ENCODE measurements around the gene CST7. TPM values are rescaled to one million over a fixed set of nuclear protein-coding genes. Genes with fewer than 3 reads are reported as not detected.

Gene CST7
- total and polyA plus RNA-seq, 2 donors (not counting 3 experiments of a cell fraction or from before 2014, with no cell fraction given): not detected

- DNase-seq (ENCODE audit: low read depth, low spot score) (peak; percentile 41), FAIRE-seq (no peak)
- Histone ChIP-seq H3K4me3 (replicated peaks in 1 of 3; ENCODE audit: insufficient read depth in 1 of 3, low read depth in 1 of 3, low read length in 3 of 3) (peak overlapping the region in 1 of 3 experiments; percentile 58), H3K27ac (ENCODE audit: insufficient read depth, low read depth, low read length) (peak overlapping the region; percentile 73), H3K4me1 (ENCODE audit: control insufficient read depth, extremely low read depth, insufficient read depth, low read length) (peaks cover 19% of the 10 kb centered on the region), H4K20me1 (replicated peaks; ENCODE audit: control insufficient read depth, extremely low read depth, insufficient read depth, low read length) (no peaks in the 10 kb centered on the region), H3K79me2 (ENCODE audit: control insufficient read depth, insufficient read depth, low read length) (peaks cover 19% of the 10 kb centered on the region), H3K27me3 (ENCODE audit: control insufficient read depth in 2 of 2, insufficient read depth in 2 of 2, low read length in 2 of 2) (peaks cover 0 to 10% of the 10 kb centered on the region in 2 experiments), H3K4me2 (ENCODE audit: insufficient read depth, low read length) (peak overlapping the region; percentile 76), H3K9me1 (replicated peaks; ENCODE audit: control insufficient read depth, extremely low read depth, insufficient read depth, low read length) (no peaks in the 10 kb centered on the region), H3K9ac (replicated peaks; ENCODE audit: extremely low read depth, insufficient read depth, low read length) (peak overlapping the region; percentile 74), H3K36me3 (ENCODE audit: control insufficient read depth in 2 of 2, extremely low read depth in 1 of 2, insufficient read depth in 2 of 2, low read length in 2 of 2) (no peaks in the 10 kb centered on the region), H3K9me3 (replicated peaks; ENCODE audit: control insufficient read depth, insufficient read depth, low read length) (no peaks in the 10 kb centered on the region), H2AFZ (ENCODE audit: low read depth, low read length) (peak overlapping the region; percentile 36)
- ChIA-PET CTCF (interaction anchor here (0.6 to 4.7 kb wide), 14 partner anchors 11 to 1056 kb away, joined by 3 to 96 read pairs (median 4); partner anchors contain the start of genes GINS1 and PYGB), POLR2A (no interaction called here)
- BruUV-seq (replicated peaks): no TSS peak
- intact Hi-C loops (cut with micrococcal nuclease) (loop anchor here (1.0 to 2.0 kb wide), 3 partner anchors 43 to 406 kb away; partner anchors contain the start of gene ABHD12), dilution Hi-C loops (cut with MboI; ENCODE audit: extremely low pct_ligation_motif_present, low sequenced_read_pairs) (no loop called here)
- no peak for TF ChIP-seq JUN (IDR thresholded peaks at IDR 0.05; ENCODE audit: borderline replicate concordance, insufficient read depth, insufficient read length, low read depth)
- TF ChIP-seq, protein P1, sequence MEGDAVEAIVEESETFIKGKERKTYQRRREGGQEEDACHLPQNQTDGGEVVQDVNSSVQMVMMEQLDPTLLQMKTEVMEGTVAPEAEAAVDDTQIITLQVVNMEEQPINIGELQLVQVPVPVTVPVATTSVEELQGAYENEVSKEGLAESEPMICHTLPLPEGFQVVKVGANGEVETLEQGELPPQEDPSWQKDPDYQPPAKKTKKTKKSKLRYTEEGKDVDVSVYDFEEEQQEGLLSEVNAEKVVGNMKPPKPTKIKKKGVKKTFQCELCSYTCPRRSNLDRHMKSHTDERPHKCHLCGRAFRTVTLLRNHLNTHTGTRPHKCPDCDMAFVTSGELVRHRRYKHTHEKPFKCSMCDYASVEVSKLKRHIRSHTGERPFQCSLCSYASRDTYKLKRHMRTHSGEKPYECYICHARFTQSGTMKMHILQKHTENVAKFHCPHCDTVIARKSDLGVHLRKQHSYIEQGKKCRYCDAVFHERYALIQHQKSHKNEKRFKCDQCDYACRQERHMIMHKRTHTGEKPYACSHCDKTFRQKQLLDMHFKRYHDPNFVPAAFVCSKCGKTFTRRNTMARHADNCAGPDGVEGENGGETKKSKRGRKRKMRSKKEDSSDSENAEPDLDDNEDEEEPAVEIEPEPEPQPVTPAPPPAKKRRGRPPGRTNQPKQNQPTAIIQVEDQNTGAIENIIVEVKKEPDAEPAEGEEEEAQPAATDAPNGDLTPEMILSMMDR (IDR thresholded peaks at IDR 0.05; ENCODE audit: extremely low read depth in 1 of 2, insufficient read depth in 1 of 2, low read depth in 1 of 2, low read length in 2 of 2): peak in 1 of 2 donors; percentile 1
These were observed 44.5 kb downstream of the CST7 start for GRCh38 chr20:24993337-24994185.

GRCh38 chr20:24994186-24994465 lies 45.1 kb downstream of the CST7 start:
- H3K4me3 ChIP-seq (replicated peaks in 1 of 3; ENCODE audit: insufficient read depth in 1 of 3, low read depth in 1 of 3, low read length in 3 of 3): no peak overlapping the region
- no peak overlapping the region for H3K4me2 ChIP-seq (ENCODE audit: insufficient read depth, low read length)
- no peak for TF ChIP-seq EZH2 (IDR thresholded peaks at IDR 0.05; ENCODE audit: borderline replicate concordance, low read depth, low read length, severe bottlenecking)
- TF ChIP-seq FOS (IDR thresholded peaks at IDR 0.05; ENCODE audit: borderline replicate concordance, insufficient read depth, low read length): no peak
- no peak for TF ChIP-seq GATA2 (IDR thresholded peaks at IDR 0.05; ENCODE audit: insufficient read depth, insufficient read length, low read depth, low read length)
- TF ChIP-seq JUN (IDR thresholded peaks at IDR 0.05; ENCODE audit: borderline replicate concordance, insufficient read depth, insufficient read length, low read depth): no peak
- no peak for TF ChIP-seq POLR2AphosphoS5 (IDR thresholded peaks at IDR 0.05; ENCODE audit: insufficient read depth, low read depth, low read length)
- TF ChIP-seq MYC (IDR thresholded peaks at IDR 0.05; ENCODE audit: low read depth, low read length): no peak
- TF ChIP-seq, protein P1 (IDR thresholded peaks at IDR 0.05; ENCODE audit: extremely low read depth in 1 of 2, insufficient read depth in 1 of 2, low read depth in 1 of 2, low read length in 2 of 2): no peak
- TF ChIP-seq, protein P2, sequence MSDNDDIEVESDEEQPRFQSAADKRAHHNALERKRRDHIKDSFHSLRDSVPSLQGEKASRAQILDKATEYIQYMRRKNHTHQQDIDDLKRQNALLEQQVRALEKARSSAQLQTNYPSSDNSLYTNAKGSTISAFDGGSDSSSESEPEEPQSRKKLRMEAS (IDR thresholded peaks at IDR 0.05; ENCODE audit: insufficient read depth, insufficient read length): no peak
- TF ChIP-seq POLR2A (IDR thresholded peaks at IDR 0.05; ENCODE audit: low read depth, low read length): no peak
- H3K79me2 ChIP-seq (ENCODE audit: control insufficient read depth, insufficient read depth, low read length): peaks cover 16% of the 10 kb centered on the region
- dilution Hi-C loops (cut with MboI; ENCODE audit: extremely low pct_ligation_motif_present, low sequenced_read_pairs) (no loop called here), intact Hi-C loops (cut with micrococcal nuclease) (loop anchor here (1.0 to 2.0 kb wide), 2 partner anchors 43 to 405 kb away; no protein-coding TSS in a partner anchor)
- POLR2A ChIA-PET: no interaction called here
- no peaks in the 10 kb centered on the region for H3K9me1 ChIP-seq (replicated peaks; ENCODE audit: control insufficient read depth, extremely low read depth, insufficient read depth, low read length)
- no peaks in the 10 kb centered on the region for H3K9me3 ChIP-seq (replicated peaks; ENCODE audit: control insufficient read depth, insufficient read depth, low read length)
- H3K36me3 ChIP-seq (ENCODE audit: control insufficient read depth in 2 of 2, extremely low read depth in 1 of 2, insufficient read depth in 2 of 2, low read length in 2 of 2): no peaks in the 10 kb centered on the region
- H3K4me1 ChIP-seq (ENCODE audit: control insufficient read depth, extremely low read depth, insufficient read depth, low read length): peaks cover 19% of the 10 kb centered on the region
- no peak for DNase-seq (ENCODE audit: low read depth, low spot score)
- BruUV-seq (replicated peaks): no TSS peak
- no peak overlapping the region for H3K27ac ChIP-seq (ENCODE audit: insufficient read depth, low read depth, low read length)
- no peak overlapping the region for H3K9ac ChIP-seq (replicated peaks; ENCODE audit: extremely low read depth, insufficient read depth, low read length)
- peak overlapping the region; percentile 36 for H2AFZ ChIP-seq (ENCODE audit: low read depth, low read length)
- no peak for FAIRE-seq
- peaks cover 0 to 11% of the 10 kb centered on the region in 2 experiments for H3K27me3 ChIP-seq (ENCODE audit: control insufficient read depth in 2 of 2, insufficient read depth in 2 of 2, low read length in 2 of 2)
- CTCF ChIA-PET: interaction anchor here (0.6 to 4.7 kb wide), 13 partner anchors 17 to 1056 kb away, joined by 3 to 96 read pairs (median 4); partner anchors contain the start of genes GINS1 and PYGB
- H4K20me1 ChIP-seq (replicated peaks; ENCODE audit: control insufficient read depth, extremely low read depth, insufficient read depth, low read length): no peaks in the 10 kb centered on the region

All from endothelial cell of umbilical vein (primary cell).